Stomach smooth muscle (tissue), 2 donors: ENCODE results near the gene YDJC.
A peak's percentile ranks its signal among the peaks of the same experiment; 100 is the strongest.
"Not testable (repeated sequence)": the region's sequence is repeated elsewhere in the genome, so short reads cannot be mapped to it uniquely, and the experiment has no call there.

Source experiments
- H3K27ac ChIP-seq: one replicate; pipeline ENCODE4 v1.7.0; 2013; ENCODE audit warnings: mild to moderate bottlenecking, low read length, inconsistent platforms
- H3K27me3 ChIP-seq, 2 donors: one replicate each; pipeline ENCODE4 v1.7.0; 2013; ENCODE audit warnings: low read length in 2 of 2; ENCODE audit not compliant: insufficient read depth in 2 of 2, control insufficient read depth in 1 of 2
- H3K36me3 ChIP-seq, 2 donors: one replicate each; pipeline ENCODE4 v1.7.0; 2013; ENCODE audit warnings: low read length in 2 of 2; ENCODE audit not compliant: control insufficient read depth in 2 of 2, insufficient read depth in 2 of 2
- H3K4me1 ChIP-seq: one replicate; pipeline ENCODE4 v1.7.0; 2013; ENCODE audit warnings: low read length; ENCODE audit not compliant: control insufficient read depth, insufficient read depth
- H3K4me3 ChIP-seq, 2 donors: one replicate each; pipeline ENCODE4 v1.7.0; 2013; ENCODE audit warnings: low read length in 2 of 2
- H3K9ac ChIP-seq, 2 donors: one replicate each; pipeline ENCODE4 v1.7.0; 2013; ENCODE audit warnings: low read length in 2 of 2, mild to moderate bottlenecking in 1 of 2
- H3K9me3 ChIP-seq, 2 donors: one replicate each; pipeline ENCODE4 v1.7.0; 2013; ENCODE audit warnings: low read length in 2 of 2; ENCODE audit not compliant: control insufficient read depth in 2 of 2
- donor health status: healthy.
- donor health status: Pancreatic carcinoma.

Gene YDJC

GRCh38 chr22:21651521-21652009, 21.7 kb upstream of the YDJC start:
- H3K27me3 ChIP-seq, result peaks cover 3 to 4% of the 10 kb centered on the region in 2 donors
- H3K4me1 ChIP-seq, result peaks cover 13% of the 10 kb centered on the region
- H3K36me3 ChIP-seq, result no peaks in the 10 kb centered on the region
- H3K9ac ChIP-seq, result peak overlapping the region; percentile 47 to 56
- H3K4me3 ChIP-seq, result peak overlapping the region; percentile 67 to 79
- H3K9me3 ChIP-seq, result no peaks in the 10 kb centered on the region
- no peak overlapping the region for H3K27ac ChIP-seq

- H3K36me3 ChIP-seq, result no peaks in the 10 kb centered on the region
- H3K27me3 ChIP-seq, result peaks cover 0 to 2% of the 10 kb centered on the region in 2 donors
- H3K4me1 ChIP-seq, result peaks cover 13% of the 10 kb centered on the region
- no peaks in the 10 kb centered on the region for H3K9me3 ChIP-seq
- peak overlapping the region; percentile 67 to 79 for H3K4me3 ChIP-seq
- H3K9ac ChIP-seq, result peak overlapping the region in 1 of 2 donors; percentile 56
- H3K27ac ChIP-seq, result no peak overlapping the region
Observed at GRCh38 chr22:21650823-21651520, 21.1 kb upstream of the YDJC start.

DNA sequence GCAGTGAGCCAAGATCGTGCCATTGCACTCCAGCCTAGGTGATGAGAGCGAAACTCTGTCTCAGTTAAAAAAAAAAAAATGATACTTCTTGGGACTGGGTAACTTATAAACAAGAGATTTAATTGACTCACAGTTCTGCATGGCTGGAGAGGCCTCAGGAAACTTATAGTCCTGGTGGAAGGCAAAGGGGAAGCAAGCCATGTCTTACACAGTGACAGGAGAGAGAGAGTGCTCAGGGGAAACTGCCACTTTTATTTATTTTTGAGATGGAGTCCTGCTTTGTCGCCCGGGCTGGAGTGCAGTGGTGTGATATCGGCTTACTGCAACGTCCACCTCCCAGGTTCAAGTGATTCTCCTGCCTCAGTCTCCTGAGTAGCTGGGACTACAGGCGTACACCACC, 20.5 kb upstream of the YDJC start:
- Histone ChIP-seq H3K4me3 (no peak overlapping the region), H3K9me3 (no peaks in the 10 kb centered on the region), H3K4me1 (peaks cover 13% of the 10 kb centered on the region), H3K9ac (no peak overlapping the region), H3K36me3 (no peaks in the 10 kb centered on the region), H3K27me3 (peaks cover 0 to 2% of the 10 kb centered on the region in 2 donors), H3K27ac (no peak overlapping the region)

DNA sequence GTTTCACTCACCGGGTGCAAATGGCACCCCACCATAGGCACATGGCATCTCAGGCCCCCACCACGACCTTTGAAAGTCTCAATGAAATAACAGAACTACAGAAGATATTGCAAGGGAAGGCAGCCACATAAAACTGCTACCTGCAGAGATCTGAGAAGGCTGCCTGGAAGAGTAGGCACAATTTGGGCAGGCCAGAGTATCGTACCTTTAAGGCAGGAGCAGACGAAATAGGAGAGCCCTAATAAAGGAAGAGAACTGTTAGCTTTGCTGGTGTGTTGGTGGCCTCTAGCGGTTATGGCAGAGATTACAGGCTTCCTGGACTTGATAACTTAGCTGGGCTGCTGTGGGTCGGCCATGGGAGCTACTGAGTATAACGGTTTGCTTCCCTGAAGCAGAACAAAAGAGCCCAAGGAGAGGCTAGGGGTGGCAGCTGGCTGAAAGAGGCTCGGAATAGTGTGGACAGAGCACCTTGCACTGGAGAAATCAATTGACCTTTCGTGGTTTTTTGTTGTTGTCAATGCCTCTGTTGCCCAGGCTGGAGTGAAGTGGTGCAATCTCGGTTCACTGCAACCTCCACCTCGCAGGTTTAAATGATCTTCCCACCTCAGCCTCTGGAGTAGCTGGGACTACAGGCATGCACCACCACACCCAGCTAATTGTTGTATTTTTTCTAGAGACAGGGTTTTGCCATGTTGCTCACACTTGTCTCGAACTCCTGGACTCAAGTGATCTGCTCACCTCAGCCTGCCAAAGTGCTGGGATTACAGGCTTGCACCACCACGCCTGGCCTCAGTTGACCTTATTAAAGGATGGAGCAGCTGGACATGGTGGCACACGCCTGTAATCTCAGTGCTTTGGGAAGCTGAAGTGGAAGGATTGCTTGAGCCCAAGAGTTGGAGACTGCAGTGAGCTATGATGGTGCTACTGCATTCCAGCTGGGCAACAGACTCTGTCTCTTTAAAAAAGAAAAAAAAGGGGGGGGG, 17.1 kb upstream of the YDJC start:
- Histone ChIP-seq H3K4me1 (peaks cover 22% of the 10 kb centered on the region), H3K9me3 (no peaks in the 10 kb centered on the region), H3K27me3 (no peaks in the 10 kb centered on the region), H3K36me3 (peaks cover 0 to 4% of the 10 kb centered on the region in 2 donors), H3K9ac (no peak overlapping the region), H3K27ac (no peak overlapping the region), H3K4me3 (no peak overlapping the region)

GRCh38 chr22:21645513-21645912, 15.7 kb upstream of the YDJC start:
- not testable (repeated sequence) for H3K4me3 ChIP-seq, H3K27ac ChIP-seq, H3K27me3 ChIP-seq, H3K36me3 ChIP-seq, H3K9me3 ChIP-seq, H3K9ac ChIP-seq
- peaks cover 23% of the 10 kb centered on the region for H3K4me1 ChIP-seq

DNA sequence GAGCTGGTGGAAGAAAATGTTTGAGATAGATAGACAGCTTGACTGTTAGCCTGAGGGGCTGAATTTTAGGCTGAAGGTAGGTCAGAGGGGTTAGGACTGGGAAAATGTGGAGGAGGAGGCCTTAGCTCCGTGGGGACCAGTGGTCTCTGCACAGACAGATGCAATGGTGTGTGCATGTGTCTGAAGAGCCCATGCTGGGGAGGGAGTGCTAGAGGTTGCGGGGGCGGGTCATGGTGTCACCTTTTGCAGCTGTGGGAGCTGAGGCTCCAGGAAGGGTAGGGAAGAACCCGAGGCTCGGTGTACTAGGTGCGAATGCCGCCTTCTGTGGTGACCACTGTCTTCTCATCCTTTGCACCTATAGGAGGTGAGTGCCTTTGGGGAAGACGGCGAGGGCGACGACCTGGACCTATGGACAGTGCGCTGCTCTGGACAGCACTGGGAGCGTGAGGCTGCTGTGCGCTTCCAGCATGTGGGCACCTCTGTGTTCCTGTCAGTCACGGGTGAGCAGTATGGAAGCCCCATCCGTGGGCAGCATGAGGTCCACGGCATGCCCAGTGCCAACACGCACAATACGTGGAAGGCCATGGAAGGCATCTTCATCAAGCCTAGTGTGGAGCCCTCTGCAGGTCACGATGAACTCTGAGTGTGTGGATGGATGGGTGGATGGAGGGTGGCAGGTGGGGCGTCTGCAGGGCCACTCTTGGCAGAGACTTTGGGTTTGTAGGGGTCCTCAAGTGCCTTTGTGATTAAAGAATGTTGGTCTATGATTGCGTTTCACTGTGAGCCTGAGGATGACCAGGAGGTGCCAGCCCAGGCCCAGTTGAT, 13.9 kb upstream of the YDJC start:
- peak overlapping the region in 1 of 2 donors; percentile 87 for H3K4me3 ChIP-seq
- H3K27me3 ChIP-seq, result no peaks in the 10 kb centered on the region
- H3K9ac ChIP-seq, result no peak overlapping the region

GRCh38 chr22:21642584-21643448, 13.0 kb upstream of the YDJC start:
- peak overlapping the region; percentile 46 for H3K27ac ChIP-seq
- H3K9ac ChIP-seq, result peak overlapping the region; percentile 62 to 64

More for the DNA sequence above, 13.9 kb upstream of the YDJC start:
- peaks cover 0 to 4% of the 10 kb centered on the region in 2 donors for H3K36me3 ChIP-seq
- H3K9me3 ChIP-seq, result no peaks in the 10 kb centered on the region
- H3K27ac ChIP-seq, result no peak overlapping the region
- H3K4me1 ChIP-seq, result peaks cover 23% of the 10 kb centered on the region

GRCh38 chr22:21641789-21642583, 12.2 kb upstream of the YDJC start, which contains the start of gene SDF2L1:
Gene SDF2L1 (plus strand): TSS chr22:21642302. CDS start chr22:21642337, 35 bp downstream.
- Histone ChIP-seq H3K4me3 (peak within 1 kb of the TSS; percentile 87 to 88), H3K9ac (peak within 1 kb of the TSS; percentile 64 to 73), H3K4me1 (peaks cover 23% of the 10 kb centered on the region), H3K9me3 (no peaks in the 10 kb centered on the region), H3K36me3 (peaks cover 0 to 4% of the 10 kb centered on the region in 2 donors), H3K27ac (peak within 1 kb of the TSS; percentile 46), H3K27me3 (no peaks in the 10 kb centered on the region)

More at GRCh38 chr22:21642584-21643448, 13.0 kb upstream of the YDJC start:
- no peaks in the 10 kb centered on the region for H3K27me3 ChIP-seq
- no peaks in the 10 kb centered on the region for H3K9me3 ChIP-seq
- H3K36me3 ChIP-seq, result peaks cover 0 to 4% of the 10 kb centered on the region in 2 donors
- H3K4me3 ChIP-seq, result peak overlapping the region; percentile 87 to 88
- H3K4me1 ChIP-seq, result peaks cover 23% of the 10 kb centered on the region

- Histone ChIP-seq H3K4me3 (peak overlapping the region; percentile 37 to 87), H3K9me3 (no peaks in the 10 kb centered on the region), H3K4me1 (peaks cover 23% of the 10 kb centered on the region), H3K27me3 (no peaks in the 10 kb centered on the region), H3K36me3 (peaks cover 0 to 4% of the 10 kb centered on the region in 2 donors), H3K27ac (peak overlapping the region; percentile 41), H3K9ac (peak overlapping the region; percentile 36 to 73)
Observed at GRCh38 chr22:21641417-21641788, 11.6 kb upstream of the YDJC start.
